Activated CD4-positive, CD25-positive, alpha-beta regulatory T cell treated with anti-CD3 and anti-CD28 coated beads, Interleukin-2, amount 50 U/mL, for 24 hours (primary cell): ENCODE measurements around the gene SMAD2.
"Not testable (repeated sequence)": the region's sequence is repeated elsewhere in the genome, so short reads cannot be mapped to it uniquely, and the experiment has no call there.

ENCODE experiments used
- ATAC-seq, 2 donors: fragments of 150-1000 bp; cut with Tn5 transposase; one replicate each; pipeline ENCODE4 v1.10.0; 2021; ENCODE audit warnings: mild to moderate bottlenecking in 1 of 2, moderate library complexity in 1 of 2

SMAD2 gene

DNA sequence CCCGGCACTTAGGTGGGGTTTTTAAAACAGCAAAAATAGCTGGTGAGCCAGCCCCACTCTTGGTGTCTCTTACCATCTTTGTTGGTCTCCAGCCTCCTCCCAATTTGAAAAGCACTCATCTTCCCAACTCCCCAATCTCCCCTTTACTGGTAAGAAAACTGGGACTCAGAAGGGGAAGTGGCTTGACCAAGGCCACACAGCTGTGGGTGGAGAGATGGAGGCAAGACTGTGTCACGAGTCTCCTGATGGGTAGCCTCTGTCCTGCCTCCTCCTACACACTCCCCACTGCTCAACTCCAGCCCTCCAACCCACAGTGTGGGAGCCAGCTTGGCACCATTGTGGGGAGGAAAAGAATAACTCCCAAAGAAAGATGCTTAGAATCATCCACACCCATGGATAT, 140.4 kb downstream of the SMAD2 start:
- no peak for ATAC-seq

DNA sequence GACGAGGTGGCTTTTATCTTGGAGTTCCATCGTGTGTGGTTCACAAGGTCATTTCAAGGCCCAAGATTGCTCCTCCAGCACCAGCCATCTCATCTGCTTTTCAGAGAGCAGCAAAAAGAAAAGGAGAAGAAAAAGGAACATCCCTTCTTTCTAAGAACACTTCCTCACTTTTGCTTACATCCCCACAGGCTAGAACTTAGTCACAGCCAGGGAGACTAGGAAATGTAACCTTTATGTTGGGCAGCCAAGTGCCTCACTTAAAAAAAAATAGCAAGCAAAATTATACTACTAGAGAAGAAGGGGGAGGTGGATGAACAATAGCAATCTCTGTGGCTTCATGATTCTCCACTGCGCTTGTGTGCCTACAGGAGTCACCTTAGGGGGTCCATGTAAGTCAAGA, 141.8 kb downstream of the SMAD2 start:
- no peak for ATAC-seq

DNA sequence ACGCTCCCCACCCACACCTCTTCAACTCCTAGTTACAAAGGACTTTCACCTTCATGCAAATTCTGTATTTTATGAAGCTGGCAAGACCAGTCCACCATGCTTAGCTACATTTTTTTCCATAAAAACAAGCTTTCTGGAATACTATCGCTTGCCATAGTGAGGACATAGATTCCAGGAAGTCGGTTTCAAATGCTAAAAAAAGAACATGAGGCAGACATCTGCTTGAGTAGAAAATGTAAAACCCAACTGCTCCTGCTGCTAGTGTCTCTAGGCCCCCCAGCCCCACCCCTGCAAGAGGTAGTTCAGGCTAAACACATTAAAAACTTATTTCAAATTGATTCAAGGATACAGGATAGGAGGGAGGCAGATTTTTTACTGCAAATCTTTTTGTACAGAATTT, 148.9 kb downstream of the SMAD2 start:
- ATAC-seq, result no peak

DNA sequence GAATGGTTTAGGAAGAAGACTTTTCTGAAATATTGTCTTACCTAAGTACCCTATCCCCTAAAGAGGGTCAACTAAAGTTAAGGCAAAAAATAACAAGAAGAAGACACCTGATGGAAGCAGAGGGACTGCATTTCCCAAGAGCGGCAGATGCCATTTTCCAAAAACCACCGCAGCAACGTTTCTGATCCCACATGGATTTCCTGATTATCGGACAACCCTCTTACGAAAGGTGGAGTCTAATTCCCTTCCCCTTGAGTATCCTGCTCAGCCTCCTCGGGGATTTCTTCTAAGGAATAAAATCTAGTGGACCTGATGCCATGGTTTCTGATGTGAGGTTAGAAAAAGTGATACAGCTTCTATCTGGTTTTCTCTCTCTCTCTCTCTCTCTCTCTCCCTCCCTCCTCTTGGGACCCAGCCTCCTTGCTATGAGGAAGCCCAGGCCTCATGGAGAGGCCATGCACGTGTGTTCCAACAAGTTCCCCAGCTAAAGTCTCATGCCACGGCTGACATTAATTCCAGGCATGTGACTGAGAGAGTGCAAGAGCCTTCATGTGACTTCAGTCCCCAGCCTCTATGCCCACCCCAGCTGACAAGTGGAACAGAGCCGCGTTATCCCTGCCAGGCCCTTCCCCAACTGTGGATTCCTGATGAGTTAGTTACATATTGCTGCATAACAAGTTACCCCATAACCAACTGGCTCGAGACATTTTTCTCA, 150.3 kb downstream of the SMAD2 start:
- ATAC-seq, result no peak

DNA sequence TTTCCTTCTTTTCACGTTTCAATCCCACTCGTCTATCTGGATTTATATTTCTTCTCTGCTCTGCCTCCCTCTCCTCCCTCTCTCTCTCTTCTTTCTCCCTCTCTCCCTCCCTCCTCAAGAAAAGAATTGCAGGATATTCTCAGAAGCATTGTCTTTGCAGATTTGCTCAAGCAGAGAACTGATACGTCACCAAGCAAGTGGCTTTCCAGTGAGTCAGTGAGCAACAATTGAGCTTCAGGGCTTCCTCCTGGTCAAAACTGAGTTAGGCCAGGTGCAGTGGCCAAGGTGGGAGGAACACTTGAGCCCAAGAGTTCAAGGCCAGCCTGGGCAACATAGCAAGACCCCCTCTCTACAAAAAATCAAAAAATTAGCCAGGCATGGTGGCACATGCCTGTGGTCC, 151.1 kb downstream of the SMAD2 start:
- no peak for ATAC-seq

DNA sequence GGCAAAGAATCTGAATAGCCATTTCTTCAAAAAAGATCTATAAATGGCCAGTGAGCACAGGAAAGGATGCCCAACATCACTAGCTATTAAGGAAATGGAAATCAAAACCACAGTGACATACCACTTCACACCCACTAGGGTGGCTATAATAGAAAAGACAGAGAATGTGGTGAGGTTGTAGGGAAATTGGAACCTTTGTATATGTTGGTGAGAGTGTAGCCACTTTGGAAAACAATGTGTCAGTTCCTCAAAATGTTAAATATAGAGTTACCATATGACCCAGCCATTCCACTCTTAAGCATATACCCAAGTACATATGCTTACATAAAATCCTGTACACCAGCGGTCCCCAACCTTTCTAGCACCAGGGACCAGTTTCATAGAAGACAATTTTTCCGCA, 152.8 kb downstream of the SMAD2 start:
- no peak for ATAC-seq

DNA sequence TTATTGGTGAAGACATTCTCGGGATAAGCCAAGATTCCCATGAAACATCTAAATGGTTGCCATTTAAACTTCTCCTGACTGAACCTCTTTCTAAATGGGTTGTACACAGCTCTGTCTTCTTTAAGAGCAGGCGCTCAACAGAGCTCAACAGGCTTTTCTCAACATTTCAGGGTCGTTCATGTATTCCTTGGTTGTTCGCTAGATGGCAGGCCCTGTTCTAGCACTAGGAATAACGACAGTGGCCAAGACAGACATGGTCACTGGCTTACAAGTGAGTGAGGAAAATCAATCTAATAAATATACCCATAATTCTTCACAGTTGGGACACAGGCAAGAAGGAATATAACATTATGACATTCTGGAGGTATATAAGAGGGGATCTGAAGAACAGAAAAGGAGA, 154.5 kb downstream of the SMAD2 start:
- no peak for ATAC-seq

DNA sequence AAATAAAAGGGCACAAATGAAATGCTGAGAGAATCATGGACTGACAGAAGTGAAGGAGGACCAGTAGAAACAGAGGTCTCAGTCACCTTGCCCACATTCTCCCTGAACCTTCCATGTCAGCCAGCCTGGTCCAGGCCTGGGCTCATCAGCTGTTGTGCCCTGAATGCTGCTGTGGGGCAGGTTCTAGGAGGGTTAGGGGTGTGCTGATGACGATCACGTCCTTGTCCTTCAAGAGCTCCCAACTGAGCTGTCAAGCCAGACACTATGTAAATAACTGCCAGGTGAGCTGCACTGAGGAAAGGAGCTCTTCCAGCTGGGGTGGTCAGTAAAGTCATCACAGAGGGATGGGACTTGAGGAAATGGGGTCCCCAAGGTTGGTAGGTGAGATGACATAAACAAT, 156.5 kb downstream of the SMAD2 start:
- no peak for ATAC-seq

DNA sequence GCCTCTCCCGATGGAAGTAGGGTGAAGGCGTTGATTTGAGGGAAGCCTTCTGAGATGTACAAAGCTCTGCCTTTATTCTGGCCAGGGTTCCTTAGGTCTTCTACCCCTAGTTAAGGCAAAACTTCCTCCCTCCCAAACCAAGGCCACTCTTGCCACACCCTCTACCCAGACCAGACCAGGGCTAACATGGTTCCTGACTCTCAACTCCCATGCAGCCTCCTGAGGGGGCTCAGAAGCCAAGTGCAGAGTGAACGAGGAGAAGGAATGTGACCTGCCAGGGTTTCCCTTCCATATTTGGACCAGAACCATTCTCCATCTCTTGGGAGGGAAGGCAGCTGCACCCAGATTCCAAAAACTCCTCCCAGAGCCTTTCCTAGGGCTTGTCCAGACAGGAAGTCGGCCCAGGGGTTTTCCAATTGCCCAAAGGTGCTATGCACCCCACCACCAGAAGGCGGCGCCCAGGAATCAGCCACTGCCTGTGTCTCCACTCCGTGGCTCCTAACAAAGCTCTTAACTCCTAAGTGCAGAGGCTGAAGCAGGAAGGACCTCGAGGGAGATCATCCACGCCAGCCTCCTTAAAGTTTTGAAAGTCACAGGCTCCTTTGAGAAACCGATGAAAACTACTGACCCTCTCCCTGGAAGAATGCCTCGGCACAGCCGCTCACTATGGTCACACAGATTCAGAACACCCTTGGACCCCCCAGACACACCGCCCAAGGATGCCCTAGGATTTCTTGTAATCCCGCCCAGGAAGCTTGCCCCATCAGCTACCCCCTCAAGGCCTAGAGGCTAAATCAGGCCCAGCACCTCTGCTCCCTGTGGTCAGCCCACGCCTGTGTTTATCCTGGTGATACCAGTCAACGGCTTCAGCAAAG, 157.8 kb downstream of the SMAD2 start:
- peak in 1 of 2 donors; percentile 36 for ATAC-seq

DNA sequence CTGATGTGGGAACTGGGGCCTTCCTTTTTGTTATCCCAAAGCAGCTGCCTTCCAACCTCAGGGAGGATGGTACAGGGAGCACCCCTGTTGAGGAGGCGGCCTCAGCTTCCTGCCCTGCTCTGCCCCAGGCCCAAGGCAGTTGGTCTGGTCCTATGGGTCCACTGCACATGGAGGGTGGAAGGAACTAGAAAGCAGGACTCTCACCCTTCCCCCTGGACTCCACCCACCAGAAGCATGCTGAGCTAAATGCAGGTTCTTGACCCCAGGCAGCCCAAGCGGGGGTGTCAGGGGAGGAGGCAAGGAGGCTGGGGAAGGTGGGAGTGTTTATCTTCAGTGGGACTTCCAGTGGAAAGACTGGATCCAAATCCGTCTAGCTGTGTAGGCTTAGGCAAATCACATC, 158.5 kb downstream of the SMAD2 start:
- ATAC-seq, result no peak

DNA sequence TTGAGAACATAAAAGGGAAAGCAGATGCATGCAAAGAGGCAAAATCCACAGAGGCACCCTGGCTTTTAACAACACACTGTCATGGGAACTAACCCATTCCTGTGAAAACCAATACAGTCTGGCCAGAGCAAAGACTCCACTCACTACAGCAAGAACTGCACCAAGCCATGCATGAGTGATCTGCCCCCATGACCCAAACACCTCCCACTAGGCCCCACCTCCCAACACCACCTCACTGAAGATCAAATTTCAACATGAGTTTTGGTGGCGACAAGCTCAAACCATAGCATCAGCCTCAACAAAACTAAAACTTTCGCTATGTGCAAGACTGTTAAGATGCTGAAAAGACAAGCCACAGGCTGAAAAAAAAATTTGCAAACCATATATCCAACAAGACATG, 162.8 kb downstream of the SMAD2 start:
- no peak for ATAC-seq

DNA sequence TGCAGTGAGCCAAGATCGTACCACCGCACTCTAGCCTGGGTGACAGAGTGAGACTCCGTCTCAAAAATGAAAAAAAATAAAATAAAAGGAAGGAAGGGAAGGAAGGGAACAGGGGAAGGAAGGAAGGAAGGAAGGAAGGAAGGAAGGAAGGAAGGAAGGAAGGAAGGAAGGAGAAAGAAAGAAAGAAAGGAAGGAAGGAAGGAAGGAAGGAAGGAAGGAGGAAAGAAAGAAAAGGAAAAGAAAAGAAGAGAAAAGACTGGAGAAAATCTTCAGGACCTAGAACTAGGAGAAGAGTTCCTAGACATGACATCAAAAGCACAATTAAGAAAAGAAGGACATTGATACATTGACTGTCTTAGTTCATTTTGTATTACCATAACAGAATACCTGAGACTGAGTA, 163.3 kb downstream of the SMAD2 start:
- ATAC-seq, result not testable (repeated sequence)
